Measurements from ENCODE around the gene ODAD3. TPM values are rescaled to one million over a fixed set of nuclear protein-coding genes. Genes with fewer than 3 reads are reported as not detected.

The ODAD3 gene
- total RNA-seq, 1 donor from 2014 or later = not detected

DNA sequence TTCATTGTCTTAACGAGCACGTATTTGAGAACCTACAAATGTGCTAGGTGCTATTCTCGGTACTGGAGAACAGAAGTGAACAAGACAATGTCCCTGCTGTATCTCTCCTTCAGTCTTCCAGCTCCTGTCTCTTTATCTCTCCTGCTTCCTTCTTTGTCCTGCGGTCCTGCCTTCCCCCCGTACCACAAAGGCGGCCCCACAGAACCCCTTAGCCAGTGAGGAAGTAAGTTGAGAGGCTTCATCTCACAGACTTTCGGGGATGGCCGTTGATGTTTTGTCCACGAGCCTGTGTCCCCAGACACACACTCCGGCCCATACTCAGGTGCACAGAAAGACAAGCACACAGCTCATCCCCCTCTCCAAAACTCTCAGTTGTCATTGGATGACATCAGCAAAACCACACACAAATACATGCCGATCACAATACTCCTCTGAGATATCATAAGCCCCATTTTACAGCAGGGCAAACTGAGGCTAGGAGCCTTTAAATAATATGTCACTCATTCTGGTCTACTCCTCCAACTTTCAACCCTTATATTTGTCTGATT lies 61.0 kb downstream of the ODAD3 start:
- DNase-seq = no peak

DNA sequence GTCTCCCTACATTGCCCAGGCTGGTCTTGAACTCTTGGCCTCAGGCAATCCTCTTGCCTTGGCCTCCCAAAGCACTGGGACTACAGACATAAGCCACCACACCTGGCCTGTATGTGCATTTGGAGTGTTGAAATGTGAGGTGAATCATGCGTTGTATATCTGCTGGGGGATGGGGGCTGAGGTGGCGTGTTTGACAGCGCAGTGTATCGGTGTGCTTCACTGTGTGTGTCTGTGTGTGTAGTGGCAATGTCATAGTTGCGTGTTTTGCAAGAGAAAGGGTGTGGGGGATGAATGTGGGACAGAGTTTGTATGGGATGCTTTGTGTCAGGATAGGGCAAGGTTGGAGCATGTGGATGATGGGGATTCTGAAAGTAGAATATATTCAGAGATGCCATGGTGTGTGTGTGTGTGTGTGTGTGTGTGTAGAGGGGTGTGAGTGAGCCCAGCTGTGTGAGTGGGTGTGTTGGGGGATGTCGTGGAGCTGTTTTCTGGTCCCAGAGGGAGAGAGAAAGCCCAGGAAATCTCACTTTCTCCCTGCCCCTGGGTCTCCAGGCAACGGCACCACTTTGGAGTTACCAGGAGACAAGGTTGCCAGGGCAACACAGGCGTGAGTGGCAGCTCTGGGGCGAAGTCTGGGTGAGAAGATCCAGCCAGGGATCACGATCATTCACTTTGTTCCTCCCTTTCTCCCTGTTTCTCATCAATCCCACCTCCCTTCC lies 61.6 kb downstream of the ODAD3 start:
- DNase-seq = no peak

DNA sequence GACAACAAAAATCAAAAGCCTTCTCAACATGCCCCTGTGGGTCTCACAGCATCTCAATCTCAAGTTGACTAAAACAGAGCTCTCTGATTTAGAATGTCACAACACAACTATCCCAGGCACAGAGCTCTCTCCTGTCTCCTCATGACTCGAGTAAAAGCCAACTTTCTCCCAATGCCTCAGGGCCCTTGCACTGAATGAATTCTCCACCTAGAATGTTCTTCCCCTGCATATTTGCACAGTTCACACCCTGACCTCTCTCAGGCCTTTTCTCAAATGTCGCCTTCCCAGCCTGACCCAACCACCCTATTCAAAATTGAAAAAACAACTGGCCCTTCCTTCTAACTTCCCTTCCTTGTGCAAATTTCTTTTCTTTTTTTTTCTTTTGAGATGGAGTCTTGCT lies 64.2 kb downstream of the ODAD3 start:
- DNase-seq = no peak

Other genes starting within 250 kb of the ODAD3 start
- gene KANK2, start 237.6 kb downstream of the ODAD3 start, total RNA-seq = 102 and 108 TPM in 2 replicates
- gene ANGPTL8, start 195.5 kb downstream of the ODAD3 start, total RNA-seq = not detected in 2 replicates
- 95.3 and 184 TPM in 2 replicates for gene DOCK6, start 172.6 kb downstream of the ODAD3 start, total RNA-seq
- gene TSPAN16, start 139.0 kb downstream of the ODAD3 start, total RNA-seq = not detected in 2 replicates
- gene RAB3D, start 95.5 kb downstream of the ODAD3 start, total RNA-seq = 55.6 and 65.0 TPM in 2 replicates
- 105 and 267 TPM in 2 replicates for gene TMEM205, start 88.9 kb downstream of the ODAD3 start, total RNA-seq
- 7.8 and 10.4 TPM in 2 replicates for gene CCDC159, start 88.6 kb downstream of the ODAD3 start, total RNA-seq
- gene PLPPR2, start 79.7 kb downstream of the ODAD3 start, total RNA-seq = 8.7 and 14.1 TPM in 2 replicates
- gene SWSAP1, start 60.5 kb downstream of the ODAD3 start, total RNA-seq = 0.79 and 0.85 TPM in 2 replicates
- gene EPOR, start 50.8 kb downstream of the ODAD3 start, total RNA-seq = 6.0 and 8.2 TPM in 2 replicates
- 2.1 and 4.3 TPM in 2 replicates for gene RGL3, start 15.8 kb downstream of the ODAD3 start, total RNA-seq
- gene PRKCSH, start 514 bp upstream of the ODAD3 start, total RNA-seq = 117 and 310 TPM in 2 replicates
- not detected in 2 replicates for gene ELAVL3, start 45.9 kb upstream of the ODAD3 start, total RNA-seq
- 5.1 and 12.4 TPM in 2 replicates for gene ZNF653, start 70.7 kb upstream of the ODAD3 start, total RNA-seq
- 36.8 and 37.6 TPM in 2 replicates for gene ECSIT, start 94.0 kb upstream of the ODAD3 start, total RNA-seq
- gene CNN1, start 103.7 kb upstream of the ODAD3 start, total RNA-seq = 0.19 and 1.2 TPM in 2 replicates
- 16.9 and 24.5 TPM in 2 replicates for gene ELOF1, start 124.1 kb upstream of the ODAD3 start, total RNA-seq
- gene ACP5, start 142.5 kb upstream of the ODAD3 start, total RNA-seq = 0.37 and 8.8 TPM in 2 replicates
- 20.1 and 28.9 TPM in 2 replicates for gene ZNF627, start 162.4 kb upstream of the ODAD3 start, total RNA-seq

Data from dermis blood vessel endothelial cell (primary cell).